Occipital lobe (tissue), 2 donors: ENCODE data around the gene XYLT1. TPM values are rescaled to one million over a fixed set of nuclear protein-coding genes. Genes with fewer than 3 reads are reported as not detected.

Experiments
- DNase-seq: peaks from one replicate; lab custom pipeline; 2025; lab: John Stamatoyannopoulos, UW
- total RNA-seq: library from RNA; depleted of rRNA; stranded (reverse); fragments of >200 nt; gene quantifications from one replicate; pipeline ENCODE4 v1.2.3, GENCODE V29; 2014

XYLT1 gene
- total RNA-seq, 1 donor from 2014 or later = 29.3 TPM

GRCh38 chr16:17359788-17360390, 110.9 kb downstream of the XYLT1 start:
- no peak for DNase-seq

GRCh38 chr16:17358846-17359245, 111.9 kb downstream of the XYLT1 start:
- DNase-seq = no peak

- DNase-seq = no peak
These were observed 112.4 kb downstream of the XYLT1 start for GRCh38 chr16:17358355-17358754.

- DNase-seq = no peak
These were observed 113.3 kb downstream of the XYLT1 start for GRCh38 chr16:17357307-17358062.

- DNase-seq = no peak
These were observed 114.4 kb downstream of the XYLT1 start for GRCh38 chr16:17356243-17356933.

GRCh38 chr16:17354685-17355084, 116.1 kb downstream of the XYLT1 start:
- no peak for DNase-seq

GRCh38 chr16:17354141-17354601, 116.6 kb downstream of the XYLT1 start:
- no peak for DNase-seq

GRCh38 chr16:17353561-17353960, 117.2 kb downstream of the XYLT1 start:
- no peak for DNase-seq

- DNase-seq = no peak
These were observed 119.2 kb downstream of the XYLT1 start for GRCh38 chr16:17351441-17352035.

- DNase-seq = no peak
These were observed 120.6 kb downstream of the XYLT1 start for GRCh38 chr16:17350207-17350606.

- no peak for DNase-seq
These were observed 121.9 kb downstream of the XYLT1 start for GRCh38 chr16:17348826-17349225.

GRCh38 chr16:17348042-17348783, 122.5 kb downstream of the XYLT1 start:
- no peak for DNase-seq

GRCh38 chr16:17347624-17348023, 123.1 kb downstream of the XYLT1 start:
- DNase-seq = no peak

GRCh38 chr16:17346621-17347569, 123.9 kb downstream of the XYLT1 start:
- no peak for DNase-seq

GRCh38 chr16:17345043-17345442, 125.7 kb downstream of the XYLT1 start:
- no peak for DNase-seq

GRCh38 chr16:17343728-17344127, 127.0 kb downstream of the XYLT1 start:
- DNase-seq = no peak

- DNase-seq = no peak
These were observed 127.7 kb downstream of the XYLT1 start for GRCh38 chr16:17343028-17343427.

GRCh38 chr16:17342031-17342430, 128.7 kb downstream of the XYLT1 start:
- no peak for DNase-seq

- no peak for DNase-seq
These were observed 130.0 kb downstream of the XYLT1 start for GRCh38 chr16:17340804-17341203.
